ENCODE measurements around the gene SHCBP1.
A peak's percentile ranks its signal among the peaks of the same experiment; 100 is the strongest.

The SHCBP1 gene

DNA sequence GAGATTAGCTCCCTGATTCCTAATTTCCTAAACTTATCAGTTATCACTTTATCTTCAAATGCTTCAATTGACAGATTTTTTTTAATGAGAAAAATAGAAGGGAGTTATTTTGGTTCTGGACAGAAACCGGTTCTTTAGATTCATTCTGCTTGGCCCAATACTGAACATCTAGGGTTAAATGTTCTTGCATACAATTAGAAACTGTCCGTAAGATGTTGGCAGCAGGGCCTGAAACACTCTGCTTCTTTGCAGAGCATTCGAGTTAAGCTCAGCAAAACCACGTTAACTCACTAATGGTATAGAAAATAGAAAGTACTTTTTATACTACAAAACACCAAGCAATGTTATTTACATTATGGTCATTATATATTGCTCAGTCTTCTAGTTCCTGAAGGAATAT, 7.2 kb downstream of the SHCBP1 start:
- Mint-ChIP-seq H3K4me1 (no peaks in the 10 kb centered on the region), H3K27ac (no peak overlapping the region)

DNA sequence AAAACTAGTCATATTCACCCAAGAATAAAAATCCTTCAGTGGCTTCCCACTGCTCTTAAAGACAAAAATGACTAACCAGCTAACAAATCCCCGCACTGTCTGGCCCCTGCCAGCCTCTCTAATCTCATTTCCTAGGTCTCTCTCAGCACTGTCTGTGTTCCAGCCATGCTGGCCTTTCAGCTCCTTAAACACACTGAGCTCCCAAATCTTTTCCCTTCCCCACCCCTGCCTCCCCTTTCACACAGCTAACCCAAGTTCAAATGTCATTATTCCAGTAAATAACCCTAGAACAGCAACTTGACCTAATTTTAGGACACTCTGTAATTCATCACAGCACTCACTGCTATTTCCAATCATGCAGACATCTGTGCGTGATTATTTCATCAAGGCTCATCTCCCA, 7.8 kb downstream of the SHCBP1 start:
- Mint-ChIP-seq H3K9me3 (no peaks in the 10 kb centered on the region), H3K4me1 (no peaks in the 10 kb centered on the region), H3K36me3 (ENCODE audit: low read depth) (peaks cover 12% of the 10 kb centered on the region), H3K27me3 (ENCODE audit: low read depth) (no peaks in the 10 kb centered on the region), H3K4me3 (no peak overlapping the region), H3K27ac (no peak overlapping the region)
- TF ChIP-seq, protein P1, sequence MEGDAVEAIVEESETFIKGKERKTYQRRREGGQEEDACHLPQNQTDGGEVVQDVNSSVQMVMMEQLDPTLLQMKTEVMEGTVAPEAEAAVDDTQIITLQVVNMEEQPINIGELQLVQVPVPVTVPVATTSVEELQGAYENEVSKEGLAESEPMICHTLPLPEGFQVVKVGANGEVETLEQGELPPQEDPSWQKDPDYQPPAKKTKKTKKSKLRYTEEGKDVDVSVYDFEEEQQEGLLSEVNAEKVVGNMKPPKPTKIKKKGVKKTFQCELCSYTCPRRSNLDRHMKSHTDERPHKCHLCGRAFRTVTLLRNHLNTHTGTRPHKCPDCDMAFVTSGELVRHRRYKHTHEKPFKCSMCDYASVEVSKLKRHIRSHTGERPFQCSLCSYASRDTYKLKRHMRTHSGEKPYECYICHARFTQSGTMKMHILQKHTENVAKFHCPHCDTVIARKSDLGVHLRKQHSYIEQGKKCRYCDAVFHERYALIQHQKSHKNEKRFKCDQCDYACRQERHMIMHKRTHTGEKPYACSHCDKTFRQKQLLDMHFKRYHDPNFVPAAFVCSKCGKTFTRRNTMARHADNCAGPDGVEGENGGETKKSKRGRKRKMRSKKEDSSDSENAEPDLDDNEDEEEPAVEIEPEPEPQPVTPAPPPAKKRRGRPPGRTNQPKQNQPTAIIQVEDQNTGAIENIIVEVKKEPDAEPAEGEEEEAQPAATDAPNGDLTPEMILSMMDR (IDR thresholded peaks at IDR 0.05; ENCODE audit: unreplicated experiment in 3 of 3): no peak

More for the DNA sequence above, 7.2 kb downstream of the SHCBP1 start:
- no peak overlapping the region for H3K4me3 Mint-ChIP-seq
- no peaks in the 10 kb centered on the region for H3K27me3 Mint-ChIP-seq (ENCODE audit: low read depth)
- no peaks in the 10 kb centered on the region for H3K9me3 Mint-ChIP-seq
- peaks cover 12% of the 10 kb centered on the region for H3K36me3 Mint-ChIP-seq (ENCODE audit: low read depth)
- TF ChIP-seq, protein P1 (IDR thresholded peaks at IDR 0.05; ENCODE audit: unreplicated experiment in 3 of 3): no peak

DNA sequence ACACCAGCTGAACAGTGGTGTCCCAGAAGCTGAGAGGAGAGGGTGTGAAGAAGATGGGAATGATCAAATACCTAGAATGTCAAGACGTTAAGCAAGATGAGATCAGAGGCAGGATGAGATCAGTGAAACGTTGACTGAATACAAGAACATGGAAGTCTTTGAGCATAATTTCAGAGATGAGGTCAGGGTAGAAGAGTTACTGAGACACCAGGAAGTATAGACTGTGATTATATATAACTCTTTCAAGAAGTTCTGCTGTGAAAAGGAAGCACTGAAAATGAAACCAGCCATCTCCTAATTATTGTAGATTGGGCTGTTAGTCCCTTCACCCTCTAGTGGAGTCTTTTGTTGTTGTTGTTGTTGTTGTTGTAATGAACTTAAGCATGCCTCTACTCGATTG, 9.1 kb downstream of the SHCBP1 start:
- TF ChIP-seq, protein P1 (IDR thresholded peaks at IDR 0.05; ENCODE audit: unreplicated experiment in 3 of 3): no peak
- Mint-ChIP-seq H3K27me3 (ENCODE audit: low read depth) (no peaks in the 10 kb centered on the region), H3K36me3 (ENCODE audit: low read depth) (peaks cover 15% of the 10 kb centered on the region)

DNA sequence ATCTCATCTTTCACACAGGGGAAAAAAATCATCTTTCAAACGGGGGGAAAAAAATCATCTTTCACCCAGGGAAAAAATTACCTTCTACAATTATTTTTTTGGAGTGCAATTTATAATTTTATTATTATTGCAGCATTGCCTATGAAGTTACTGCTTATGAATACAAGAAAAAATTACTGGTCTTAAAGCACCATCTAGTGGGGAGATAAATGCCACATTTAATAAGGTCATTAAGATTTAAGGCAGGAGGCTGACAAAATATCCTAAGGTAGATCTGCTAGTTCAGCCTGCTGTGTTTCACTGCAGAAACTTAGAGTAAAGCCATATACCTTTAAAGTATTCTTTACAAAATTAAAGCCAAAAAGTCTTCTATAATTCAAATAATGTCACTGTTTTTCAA, 13.7 kb downstream of the SHCBP1 start:
- TF ChIP-seq, protein P1 (IDR thresholded peaks at IDR 0.05; ENCODE audit: unreplicated experiment in 3 of 3): peak; percentile 39 to 49 (median 45)
- Mint-ChIP-seq H3K4me1 (no peaks in the 10 kb centered on the region), H3K27ac (no peak overlapping the region), H3K36me3 (ENCODE audit: low read depth) (peaks cover 14% of the 10 kb centered on the region), H3K9me3 (no peaks in the 10 kb centered on the region), H3K4me3 (no peak overlapping the region), H3K27me3 (ENCODE audit: low read depth) (no peaks in the 10 kb centered on the region)

More for the DNA sequence above, 9.1 kb downstream of the SHCBP1 start:
- Mint-ChIP-seq H3K4me3 (no peak overlapping the region), H3K4me1 (no peaks in the 10 kb centered on the region), H3K9me3 (no peaks in the 10 kb centered on the region), H3K27ac (no peak overlapping the region)

DNA sequence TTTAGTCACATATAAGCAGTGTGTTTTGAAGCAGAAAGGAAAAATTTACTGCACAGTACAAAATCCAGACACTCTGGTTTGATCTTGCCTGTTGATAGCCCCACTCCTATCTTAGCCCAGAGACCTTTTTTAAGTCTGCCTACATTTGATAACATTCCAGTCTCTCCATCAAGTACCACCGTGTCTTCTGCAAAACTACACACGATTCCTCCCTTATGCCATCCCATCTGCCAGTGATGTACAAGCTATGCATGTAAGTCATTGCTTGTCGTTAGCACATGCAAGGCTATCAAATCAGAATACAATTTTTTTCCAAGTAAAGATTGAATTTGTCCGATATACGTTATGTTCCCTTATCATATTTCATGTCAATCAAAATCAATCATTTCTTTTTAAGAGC, 14.9 kb downstream of the SHCBP1 start:
- no peak overlapping the region for H3K27ac Mint-ChIP-seq
- TF ChIP-seq, protein P1 (IDR thresholded peaks at IDR 0.05; ENCODE audit: unreplicated experiment in 3 of 3): no peak
- no peaks in the 10 kb centered on the region for H3K27me3 Mint-ChIP-seq (ENCODE audit: low read depth)
- no peaks in the 10 kb centered on the region for H3K4me1 Mint-ChIP-seq
- no peak overlapping the region for H3K4me3 Mint-ChIP-seq
- no peaks in the 10 kb centered on the region for H3K9me3 Mint-ChIP-seq
- peaks cover 22% of the 10 kb centered on the region for H3K36me3 Mint-ChIP-seq (ENCODE audit: low read depth)

DNA sequence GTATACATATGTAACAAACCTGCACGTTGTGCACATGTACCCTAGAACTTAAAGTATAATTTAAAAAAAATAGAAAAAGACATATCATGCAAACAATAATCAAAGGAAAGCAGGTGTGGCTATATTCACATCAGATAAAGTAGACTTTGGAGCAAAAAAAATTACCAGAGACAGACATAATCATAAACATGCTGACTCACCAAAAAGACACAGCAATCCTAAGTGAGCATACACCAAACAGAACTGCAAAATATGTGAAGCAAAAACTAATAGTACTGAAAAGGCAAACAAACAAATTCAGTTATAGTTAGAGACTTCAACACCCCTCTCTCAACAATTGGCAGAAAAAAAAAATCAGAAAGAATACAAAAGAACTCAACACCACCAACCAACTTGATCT, 29.9 kb downstream of the SHCBP1 start:
- Mint-ChIP-seq H3K27ac (no peak overlapping the region), H3K4me1 (no peaks in the 10 kb centered on the region), H3K4me3 (no peak overlapping the region), H3K36me3 (ENCODE audit: low read depth) (peaks cover 66% of the 10 kb centered on the region), H3K27me3 (ENCODE audit: low read depth) (no peaks in the 10 kb centered on the region), H3K9me3 (peaks cover 26% of the 10 kb centered on the region)
- TF ChIP-seq, protein P1 (IDR thresholded peaks at IDR 0.05; ENCODE audit: unreplicated experiment in 3 of 3): no peak
